ENCODE measurements around the gene ALDH9A1. TPM values are rescaled to one million over a fixed set of nuclear protein-coding genes. Genes with fewer than 3 reads are reported as not detected.

The ALDH9A1 gene
- total and polyA plus RNA-seq, 2 of the 8 experiments (the other 6 are each of a cell fraction or from before 2014, with no cell fraction given), result 57.6 to 63.8 TPM

GRCh38 chr1:165712764-165713163 is 14.4 kb upstream of the ALDH9A1 start:
- H3K23ac ChIP-seq (ENCODE audit: insufficient read length), result no peak overlapping the region
- FAIRE-seq (no peak), DNase-seq (ENCODE audit: low read depth in 1 of 2, low spot score in 2 of 2) (no peak)
- H2AK5ac ChIP-seq (ENCODE audit: low read depth, low read length), result no peak overlapping the region
- no peak overlapping the region for H4K8ac ChIP-seq (ENCODE audit: extremely low read depth, insufficient read depth, low read length)
- H2BK12ac ChIP-seq (ENCODE audit: low read depth, low read length), result no peak overlapping the region
- no peaks in the 10 kb centered on the region; the same call in 1 of the 2 replicates for H3K23me2 ChIP-seq (ENCODE audit: low read depth, low read length)
- H3K27ac ChIP-seq (ENCODE audit: low read depth, low read length), result no peak overlapping the region
- no peaks in the 10 kb centered on the region for H3K36me3 ChIP-seq (ENCODE audit: control insufficient read depth in 2 of 4, insufficient read depth in 4 of 4, low read length in 3 of 4)
- H2BK20ac ChIP-seq (ENCODE audit: low read length), result no peak overlapping the region
- H3K56ac ChIP-seq (replicated peaks; ENCODE audit: insufficient read length, low read depth, low read length), result no peak overlapping the region
- no peak overlapping the region for H2BK5ac ChIP-seq (ENCODE audit: low read depth, low read length)
- 91% methylated on average over 5 of the region's 5 CpGs; no CpG with 5 or more reads in 1 of the 2 experiments for WGBS, 2 experiments (ENCODE audit: extremely low coverage in 1 of 2, insufficient coverage in 1 of 2, insufficient read length in 1 of 2, insufficient replicate concordance in 2 of 2, low coverage in 1 of 2, low lambda C conversion rate in 2 of 2, missing lambda C conversion rate in 1 of 2)
- no peak overlapping the region for H3K4me3 ChIP-seq (ENCODE audit: extremely low read depth in 1 of 4, insufficient read depth in 2 of 4, low read depth in 3 of 4, low read length in 4 of 4)
- POLR2A ChIA-PET (ENCODE audit: partially characterized antibody), result no interaction called here
- no peak overlapping the region for H3K4me2 ChIP-seq (ENCODE audit: insufficient read depth in 1 of 2, low read depth in 2 of 2, low read length in 2 of 2)
- H3K4ac ChIP-seq (replicated peaks; ENCODE audit: insufficient read length, low read depth, low read length), result no peak overlapping the region
- no peaks in the 10 kb centered on the region for H3K79me1 ChIP-seq (ENCODE audit: low read depth, low read length)
- H3K18ac ChIP-seq (ENCODE audit: extremely low read depth, low read length), result no peak overlapping the region
- H3K14ac ChIP-seq (ENCODE audit: insufficient read length), result no peak overlapping the region
- H2BK15ac ChIP-seq (ENCODE audit: low read length), result no peak overlapping the region
- H2AFZ ChIP-seq (ENCODE audit: low read length), result no peak overlapping the region
- H3K79me2 ChIP-seq (ENCODE audit: control insufficient read depth in 1 of 2, insufficient read depth in 2 of 2, low read length in 2 of 2), result no peaks in the 10 kb centered on the region; a peak in 1 of 4 replicates
- no peak overlapping the region for H4K91ac ChIP-seq (replicated peaks; ENCODE audit: insufficient read length, low read length)
- H3K4me1 ChIP-seq (replicated peaks in 1 of 4; ENCODE audit: control insufficient read depth in 3 of 4, insufficient read depth in 4 of 4, low read length in 3 of 4), result no peaks in the 10 kb centered on the region
- no peaks in the 10 kb centered on the region for H3K27me3 ChIP-seq (replicated peaks in 1 of 4; ENCODE audit: control insufficient read depth in 3 of 4, extremely low read depth in 1 of 4, insufficient read depth in 3 of 4, low read length in 3 of 4)
- H3K9ac ChIP-seq (replicated peaks in 1 of 4; ENCODE audit: extremely low read depth in 1 of 4, low read depth in 3 of 4, low read length in 3 of 4), result no peak overlapping the region
- no peak overlapping the region for H4K5ac ChIP-seq (ENCODE audit: insufficient read length, low read depth, low read length)
- H3K9me3 ChIP-seq (ENCODE audit: insufficient read depth in 2 of 2, low read depth in 1 of 2, low read length in 1 of 2), result no peaks in the 10 kb centered on the region
- H4K20me1 ChIP-seq (replicated peaks in 1 of 2; ENCODE audit: control insufficient read depth in 1 of 2, insufficient read depth in 2 of 2, low read length in 2 of 2), result no peaks in the 10 kb centered on the region
- H2BK120ac ChIP-seq (replicated peaks; ENCODE audit: low read depth, low read length), result no peak overlapping the region
- CTCF ChIA-PET (ENCODE audit: partially characterized antibody), result interaction anchor here (0.5 kb wide), 1 partner anchor 236 kb away, joined by 3 read pairs; no protein-coding TSS in a partner anchor
- TF ChIP-seq CTBP2 (IDR thresholded peaks at IDR 0.05; ENCODE audit: borderline replicate concordance, insufficient read depth, insufficient read length, low read length) (no peak), EZH2 (IDR thresholded peaks at IDR 0.05; ENCODE audit: low read depth, low read length, severe bottlenecking) (no peak), TCF12 (IDR thresholded peaks at IDR 0.05; ENCODE audit: low read depth, low read length) (no peak), BCL11A (IDR thresholded peaks at IDR 0.05; ENCODE audit: low read depth in 2 of 2, low read length in 2 of 2) (no peak), SP4 (IDR thresholded peaks at IDR 0.05; ENCODE audit: low read length) (no peak), POU5F1 (IDR thresholded peaks at IDR 0.05; ENCODE audit: low read depth, low read length) (no peak), SP2 (IDR thresholded peaks at IDR 0.05; ENCODE audit: low read length) (no peak), RBBP5 (IDR thresholded peaks at IDR 0.05; ENCODE audit: borderline replicate concordance, low read depth, low read length) (no peak), CHD1 (IDR thresholded peaks at IDR 0.05; ENCODE audit: low read depth, low read length) (no peak), JUN (IDR thresholded peaks at IDR 0.05; ENCODE audit: low read depth, low read length) (no peak), SUZ12 (IDR thresholded peaks at IDR 0.05; ENCODE audit: low read length) (no peak), RNF2 (IDR thresholded peaks at IDR 0.05; ENCODE audit: borderline replicate concordance, low read depth, low read length, missing control alignments, poor library complexity, severe bottlenecking) (no peak), POLR2A (IDR thresholded peaks at IDR 0.05; ENCODE audit: control extremely low read depth in 1 of 2, low read depth in 2 of 2, low read length in 2 of 2) (no peak)
- TF ChIP-seq, protein P1, sequence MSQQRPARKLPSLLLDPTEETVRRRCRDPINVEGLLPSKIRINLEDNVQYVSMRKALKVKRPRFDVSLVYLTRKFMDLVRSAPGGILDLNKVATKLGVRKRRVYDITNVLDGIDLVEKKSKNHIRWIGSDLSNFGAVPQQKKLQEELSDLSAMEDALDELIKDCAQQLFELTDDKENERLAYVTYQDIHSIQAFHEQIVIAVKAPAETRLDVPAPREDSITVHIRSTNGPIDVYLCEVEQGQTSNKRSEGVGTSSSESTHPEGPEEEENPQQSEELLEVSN (IDR thresholded peaks at IDR 0.05), result no peak

Measured in H1 (cell line).